Measurements from ENCODE around the gene KRT74.

DNA sequence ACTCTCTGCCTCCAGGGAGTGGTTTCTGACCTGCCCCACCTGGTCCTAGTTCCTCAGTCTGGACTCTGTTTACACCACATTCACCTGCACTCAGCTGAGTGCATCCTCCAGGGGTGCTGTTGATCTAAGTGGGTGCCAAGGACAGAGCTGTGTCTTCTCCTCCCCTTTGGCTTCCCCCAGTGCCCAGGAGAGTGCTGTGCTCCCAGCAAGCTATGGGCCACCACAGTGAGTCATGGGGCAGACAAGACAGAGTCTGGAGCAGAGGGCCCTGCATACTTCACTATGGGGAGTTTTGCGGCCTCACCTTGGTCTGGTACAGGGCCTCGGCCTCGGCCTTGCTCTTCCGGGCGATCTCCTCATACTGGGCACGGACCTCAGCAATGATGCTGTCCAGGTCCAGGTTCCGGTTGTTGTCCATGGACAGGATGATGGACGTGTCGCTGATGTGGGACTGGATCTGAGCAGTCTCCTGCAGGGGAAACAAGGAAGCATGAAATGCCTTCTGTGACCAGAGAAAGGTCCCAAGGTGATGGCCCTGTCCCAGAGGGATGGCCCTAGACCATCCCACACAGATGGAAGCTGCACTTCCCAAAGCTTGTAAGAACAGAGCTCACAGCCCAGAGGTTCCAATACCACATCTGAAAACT lies 39.9 kb upstream of the KRT74 start:
- TF ChIP-seq POLR2A (IDR thresholded peaks at IDR 0.05): no peak
- TF ChIP-seq CTCF (IDR thresholded peaks at IDR 0.05): no peak
